ENCODE results near the gene SLFN13.
"Not testable (repeated sequence)": the region's sequence is repeated elsewhere in the genome, so short reads cannot be mapped to it uniquely, and the experiment has no call there.

Gene SLFN13

DNA sequence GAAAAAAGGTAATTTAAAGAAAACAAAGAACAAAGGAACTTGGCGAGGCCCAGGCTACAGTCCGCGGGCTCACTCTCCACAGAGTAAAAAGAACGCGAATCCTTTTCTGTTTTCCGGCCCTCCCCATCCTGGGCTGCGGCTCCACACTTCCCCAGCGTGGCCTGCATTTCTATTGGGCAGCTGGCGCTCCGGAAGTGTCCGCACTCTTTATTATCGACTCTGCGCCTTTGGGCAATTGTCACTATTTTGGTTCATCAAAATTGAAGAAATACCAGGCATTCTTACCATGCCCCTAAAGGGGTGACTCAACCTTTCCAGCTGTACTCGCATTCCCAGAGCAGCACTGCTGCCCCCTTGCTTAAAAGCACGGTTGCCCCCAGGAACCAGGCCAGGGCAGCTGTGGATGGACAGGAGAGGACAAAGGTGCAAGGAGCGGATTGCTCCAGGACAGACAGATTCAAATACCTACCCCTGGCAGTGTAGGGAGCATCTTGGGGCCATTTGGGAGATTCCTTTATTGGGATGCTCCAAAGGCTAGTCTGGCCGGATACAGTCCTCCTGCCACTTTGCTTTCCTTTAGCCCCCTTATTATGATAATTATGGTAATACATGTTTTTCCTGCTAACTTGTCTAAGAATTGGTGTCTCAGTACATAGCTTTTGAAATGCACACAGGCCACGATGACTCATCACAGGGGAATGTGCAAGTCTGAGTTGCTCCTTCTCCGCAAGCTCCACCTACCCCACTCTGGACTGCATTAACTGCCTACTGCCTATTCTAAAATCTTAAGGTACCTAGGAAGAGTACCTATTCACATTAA is 15.3 kb downstream of the SLFN13 start:
- peak overlapping the region; percentile 66 to 69 for H3K4me3 ChIP-seq (replicated peaks in 1 of 2; ENCODE audit: low read depth in 2 of 2, low read length in 2 of 2)
- DNase-seq (ENCODE audit: low read depth in 2 of 2), result peak; percentile 99 to 100
- peak; percentile 46 for TF ChIP-seq CTCF (IDR thresholded peaks at IDR 0.05; ENCODE audit: low read depth, low read length)

GRCh38 chr17:35432176-35433074 is 16.1 kb downstream of the SLFN13 start, which contains the start of gene SLFN12:
TSS of gene SLFN12 (minus strand) at chr17:35432500. CDS start at chr17:35423028, 9,472 bp downstream.
- DNase-seq (ENCODE audit: low read depth in 2 of 2), result peak; percentile 97
- H3K4me3 ChIP-seq (replicated peaks in 1 of 2; ENCODE audit: low read depth in 2 of 2, low read length in 2 of 2), result peak within 1 kb of the TSS; percentile 66 to 69
- TF ChIP-seq CTCF (IDR thresholded peaks at IDR 0.05; ENCODE audit: low read depth, low read length), result no peak

DNA sequence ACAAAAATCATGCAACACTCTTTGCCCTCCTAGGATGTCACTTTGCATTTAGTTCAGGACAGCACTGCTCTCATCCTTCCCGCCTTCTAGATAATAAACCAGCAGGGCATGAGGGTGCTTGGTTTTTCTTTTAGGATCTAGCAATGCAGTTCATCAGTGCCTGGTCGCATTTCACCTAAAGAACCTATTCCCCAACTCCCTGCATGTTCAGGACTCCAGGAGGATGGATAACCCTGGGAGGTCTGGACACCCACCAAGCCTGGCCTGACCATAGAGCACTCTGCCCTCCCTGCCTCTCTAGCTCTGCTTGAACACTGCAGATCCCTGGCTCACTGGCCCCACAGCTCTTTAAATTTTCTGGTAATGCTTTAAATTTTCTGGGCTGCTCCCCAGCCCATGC is 18.9 kb downstream of the SLFN13 start:
- no peak for DNase-seq (ENCODE audit: low read depth in 2 of 2)
- TF ChIP-seq CTCF (IDR thresholded peaks at IDR 0.05; ENCODE audit: low read depth, low read length), result no peak
- H3K4me3 ChIP-seq (replicated peaks in 1 of 2; ENCODE audit: low read depth in 2 of 2, low read length in 2 of 2), result no peak overlapping the region

DNA sequence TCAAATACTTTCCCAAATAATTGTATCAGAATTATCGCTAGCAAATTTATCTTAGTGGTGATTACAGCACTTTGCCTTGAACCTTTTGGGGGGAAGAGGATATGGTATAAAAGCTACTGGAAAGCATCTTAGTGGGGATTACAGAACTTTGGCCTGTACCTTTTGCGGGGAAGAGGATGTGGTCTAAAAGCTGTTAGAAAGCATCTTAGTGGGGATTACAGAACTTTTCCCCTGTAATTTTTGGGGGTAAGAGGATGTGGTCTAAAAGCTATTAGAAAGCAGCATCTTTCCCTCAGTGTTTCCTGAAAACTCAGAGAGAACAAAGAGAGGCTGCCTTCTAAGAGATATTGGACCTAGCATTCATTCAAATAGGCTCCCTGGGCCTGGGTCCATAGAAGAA is 20.3 kb downstream of the SLFN13 start:
- H3K4me3 ChIP-seq (replicated peaks in 1 of 2; ENCODE audit: low read depth in 2 of 2, low read length in 2 of 2), result no peak overlapping the region

DNA sequence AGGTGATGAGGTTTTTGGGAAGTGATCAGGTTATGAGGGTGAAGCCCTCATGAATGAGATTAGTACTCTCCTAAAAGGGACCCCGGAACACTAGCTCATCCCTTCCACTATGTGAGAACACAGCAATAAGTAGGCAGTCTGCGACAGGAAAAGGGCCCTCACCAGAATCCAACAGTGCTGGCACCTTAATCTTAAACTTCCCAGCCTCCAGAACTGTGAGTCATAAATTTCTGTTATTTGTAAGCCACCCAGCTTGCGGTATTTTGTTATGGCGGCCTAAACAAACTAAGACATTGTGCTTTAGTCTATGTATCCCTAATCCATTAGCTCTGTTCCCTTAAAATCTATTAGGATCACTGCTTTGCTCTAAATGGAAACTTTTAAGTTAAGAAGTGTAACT is 24.8 kb downstream of the SLFN13 start:
- TF ChIP-seq CTCF (IDR thresholded peaks at IDR 0.05; ENCODE audit: low read depth, low read length), result no peak

More for the DNA sequence above, 20.3 kb downstream of the SLFN13 start:
- no peak for TF ChIP-seq CTCF (IDR thresholded peaks at IDR 0.05; ENCODE audit: low read depth, low read length)
- no peak for DNase-seq (ENCODE audit: low read depth in 2 of 2)

DNA sequence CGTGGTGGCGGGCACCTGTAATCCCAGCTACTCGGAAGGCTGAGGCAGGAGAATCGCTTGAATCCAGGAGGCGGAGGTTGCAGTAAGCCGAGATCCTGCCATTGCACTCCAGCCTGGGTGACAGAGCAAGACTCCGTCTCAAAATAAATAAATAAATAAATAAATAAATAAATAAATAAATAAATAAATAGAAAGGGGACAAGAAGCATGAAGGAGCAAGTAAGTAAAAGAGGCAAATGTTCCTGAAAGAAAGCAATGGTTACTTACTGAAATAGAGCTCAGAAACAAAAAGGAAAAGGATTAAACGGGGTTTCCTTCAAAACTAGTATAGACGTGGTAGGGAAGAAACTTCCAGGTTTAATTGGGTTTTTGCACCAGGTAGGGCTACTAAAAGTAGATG is 27.5 kb downstream of the SLFN13 start:
- not testable (repeated sequence) for DNase-seq (ENCODE audit: low read depth in 2 of 2); H3K4me3 ChIP-seq (replicated peaks in 1 of 2; ENCODE audit: low read depth in 2 of 2, low read length in 2 of 2)

More for the DNA sequence above, 24.8 kb downstream of the SLFN13 start:
- DNase-seq (ENCODE audit: low read depth in 2 of 2), result peak; percentile 17 to 31
- H3K4me3 ChIP-seq (replicated peaks in 1 of 2; ENCODE audit: low read depth in 2 of 2, low read length in 2 of 2), result no peak overlapping the region

- H3K4me3 ChIP-seq (replicated peaks in 1 of 2; ENCODE audit: low read depth in 2 of 2, low read length in 2 of 2), result no peak overlapping the region
- TF ChIP-seq CTCF (IDR thresholded peaks at IDR 0.05; ENCODE audit: low read depth, low read length), result no peak
- DNase-seq (ENCODE audit: low read depth in 2 of 2), result no peak
Measured at GRCh38 chr17:35416659-35417058, 31.9 kb downstream of the SLFN13 start.

DNA sequence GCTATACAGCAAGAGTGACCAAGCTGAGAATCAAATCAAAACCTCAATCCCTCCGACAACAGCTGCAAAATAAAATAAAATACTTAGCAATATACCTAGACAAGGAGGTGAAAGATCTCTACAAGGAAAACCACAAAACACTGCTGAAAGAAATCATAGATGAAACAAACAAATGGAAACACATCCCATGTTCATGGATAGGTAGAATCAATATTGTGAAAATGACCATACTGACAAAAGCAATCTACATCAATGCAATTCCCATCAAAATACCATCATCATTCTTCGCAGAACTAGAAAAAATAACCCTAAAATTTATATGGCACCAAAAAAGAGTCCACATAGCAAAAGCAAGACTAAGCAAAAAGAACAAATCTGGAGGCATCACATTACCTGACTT is 33.9 kb downstream of the SLFN13 start:
- not testable (repeated sequence) for H3K4me3 ChIP-seq (replicated peaks in 1 of 2; ENCODE audit: low read depth in 2 of 2, low read length in 2 of 2); DNase-seq (ENCODE audit: low read depth in 2 of 2)

All from cardiac fibroblast (primary cell).